Measurements from ENCODE around the gene EFHC1.

The EFHC1 gene

DNA sequence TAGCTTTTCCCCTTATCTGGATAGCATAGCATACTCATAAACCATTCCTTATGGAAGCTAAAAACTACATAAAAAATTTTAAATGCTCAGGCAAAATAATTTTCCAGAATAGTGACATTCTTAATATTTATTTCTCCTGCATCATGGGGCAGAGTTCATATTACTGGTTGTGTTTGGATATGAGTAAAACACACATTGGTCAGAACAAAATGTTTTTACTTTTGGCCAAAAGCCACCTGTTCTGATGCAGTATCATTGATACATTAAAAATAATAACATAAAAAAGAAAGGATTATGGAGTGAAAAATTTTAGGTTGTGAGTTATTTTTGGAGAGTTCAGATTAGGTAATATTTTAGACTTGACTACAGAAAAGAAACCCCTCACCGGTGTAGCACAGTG, 123.1 kb downstream of the EFHC1 start:
- no peak for DNase-seq

DNA sequence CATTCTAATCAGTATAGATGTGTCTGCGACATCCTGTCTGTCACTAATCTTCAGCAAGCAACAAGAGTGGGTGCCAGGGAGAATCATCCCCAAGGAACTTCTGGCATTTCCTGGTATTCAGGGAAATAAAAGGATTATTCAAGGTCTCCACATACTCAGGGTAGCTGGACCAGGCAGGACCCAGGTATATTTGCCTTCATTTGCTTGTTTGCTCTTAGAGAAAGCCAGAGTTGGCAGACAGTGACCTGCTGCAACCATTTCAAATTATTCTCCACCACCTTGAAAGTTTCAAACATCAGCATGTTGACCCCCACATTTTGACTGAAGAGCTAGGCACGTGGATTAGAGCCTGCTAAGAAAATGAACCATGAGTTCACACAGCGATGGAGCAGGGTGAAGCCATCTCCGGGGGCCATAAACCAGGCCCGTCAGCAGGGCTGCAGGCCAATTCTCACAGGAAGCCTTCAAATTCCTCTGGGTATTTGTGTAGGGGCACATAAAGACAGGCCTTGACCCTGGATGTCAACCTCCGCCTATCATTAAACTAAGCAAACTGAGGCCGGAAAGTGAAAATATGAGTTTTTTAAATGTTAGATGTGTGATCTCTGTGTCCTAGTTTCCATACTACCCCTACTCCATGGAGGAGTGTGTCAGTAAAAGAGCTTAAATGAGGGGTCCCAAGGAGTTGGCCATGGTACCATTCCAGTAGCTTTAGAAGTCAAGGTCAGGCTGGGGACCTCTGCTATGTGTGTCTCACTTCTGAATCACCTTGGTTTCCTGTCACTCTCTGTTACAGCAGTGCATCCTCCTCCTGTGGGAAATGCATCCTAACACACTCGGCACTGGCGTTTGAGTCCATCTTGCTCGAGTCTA, 123.8 kb downstream of the EFHC1 start:
- no peak for DNase-seq

DNA sequence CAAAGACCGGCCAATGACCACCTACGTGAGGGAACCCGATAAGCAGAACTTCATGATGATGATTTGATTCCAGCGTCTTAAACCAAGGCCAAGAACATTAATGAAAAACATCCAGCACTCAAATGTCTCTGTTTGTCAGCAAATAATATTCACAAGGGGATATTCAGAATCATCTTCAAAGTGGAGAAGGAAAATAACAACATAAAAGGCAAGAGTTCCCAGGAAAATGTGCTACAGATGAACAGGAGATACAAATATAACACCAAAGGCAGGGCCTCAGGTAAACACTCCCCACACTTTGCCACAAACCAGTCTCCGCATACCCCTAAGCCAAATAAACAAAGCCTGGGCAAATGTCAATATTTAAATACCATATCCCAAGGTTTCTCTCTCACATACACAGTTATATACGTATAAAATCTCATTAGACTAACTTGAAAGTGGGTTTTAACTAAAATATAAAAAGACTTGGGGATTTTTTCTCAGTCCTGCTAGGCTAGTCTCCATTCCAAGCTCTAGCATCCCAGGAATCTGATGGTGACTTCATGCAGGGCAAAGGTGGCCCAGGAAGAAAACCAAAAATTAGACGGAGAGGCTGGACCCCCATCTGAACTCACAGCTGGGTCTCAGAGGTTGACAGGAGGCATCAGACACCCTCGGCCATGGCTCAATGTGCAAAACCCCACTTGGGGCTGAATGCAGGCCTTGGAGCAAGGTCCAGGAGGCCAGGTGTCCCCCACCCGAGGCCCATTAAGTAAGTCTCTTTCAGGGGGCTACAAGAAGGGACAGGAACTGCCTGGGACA, 124.7 kb downstream of the EFHC1 start:
- DNase-seq, result no peak

DNA sequence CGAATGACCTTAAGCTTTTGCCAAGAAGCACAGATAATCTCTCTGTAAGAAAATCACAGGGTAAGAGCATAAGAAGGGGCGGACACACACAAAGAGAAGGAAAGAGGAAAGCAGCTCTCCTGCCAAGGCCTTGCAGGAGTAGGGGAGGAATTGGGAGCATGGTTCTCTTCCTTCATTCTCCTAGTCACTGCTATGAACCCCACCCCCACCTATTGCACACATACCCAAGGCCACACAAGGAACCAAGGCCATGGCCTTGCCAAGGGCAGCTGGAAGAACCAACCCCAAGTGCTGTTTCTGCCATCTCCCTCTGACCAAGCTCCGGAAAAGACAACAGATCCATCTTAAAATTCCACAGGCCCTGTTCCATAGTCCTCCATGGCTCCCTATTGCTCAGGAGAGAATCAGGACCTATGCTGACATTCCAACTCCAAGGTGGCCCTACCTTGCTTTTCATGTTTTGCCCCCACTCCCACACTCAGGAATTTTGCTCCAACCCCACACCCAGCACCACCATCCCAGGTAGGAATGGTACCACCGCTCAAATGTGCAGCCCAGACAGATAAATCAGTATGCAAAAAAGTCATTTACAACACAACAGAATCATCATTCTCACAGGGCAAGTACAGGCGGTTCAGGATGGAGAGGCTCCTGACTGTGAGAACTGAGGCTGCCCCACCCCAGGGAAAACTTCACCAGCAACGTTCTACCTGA, 125.4 kb downstream of the EFHC1 start:
- DNase-seq, result no peak

DNA sequence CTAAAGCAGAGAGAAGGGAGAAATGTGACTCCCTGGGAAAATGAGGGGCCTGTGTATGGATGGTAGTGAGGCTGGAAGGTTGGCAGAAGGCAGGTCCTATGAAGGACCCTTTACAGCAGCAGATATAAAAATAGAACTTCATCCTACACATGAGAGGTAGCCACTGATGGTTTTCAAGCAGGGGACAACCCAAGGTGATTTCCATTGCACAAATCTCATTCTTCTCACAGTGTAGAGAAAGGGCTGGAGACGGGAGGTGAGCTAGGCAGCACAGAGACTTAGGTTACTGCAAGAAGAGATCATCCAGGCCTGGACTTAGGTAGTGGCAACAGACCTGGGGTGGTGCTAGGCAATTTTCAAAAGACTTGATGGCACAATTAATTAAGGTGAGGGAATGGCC, 126.0 kb downstream of the EFHC1 start:
- no peak for DNase-seq

DNA sequence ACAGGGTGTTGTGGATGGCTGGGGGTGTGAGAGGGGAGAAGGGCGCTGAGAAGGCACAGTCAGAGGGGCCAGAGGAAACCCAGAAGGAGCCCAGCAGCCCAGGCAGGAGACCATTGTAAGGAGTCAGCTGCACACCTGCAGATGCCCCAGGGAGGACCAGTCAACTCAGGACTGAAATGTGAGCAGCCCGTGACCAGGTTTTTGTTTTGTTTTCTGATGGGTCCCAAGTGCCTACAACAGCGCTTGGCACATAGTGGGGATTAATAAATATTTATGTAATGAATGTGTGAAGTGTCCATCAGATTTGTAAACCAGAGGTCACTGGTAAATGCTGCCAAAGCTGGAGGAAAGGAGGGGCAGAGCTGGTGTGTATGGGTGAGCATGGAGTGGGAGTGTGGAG, 126.5 kb downstream of the EFHC1 start:
- no peak for DNase-seq

DNA sequence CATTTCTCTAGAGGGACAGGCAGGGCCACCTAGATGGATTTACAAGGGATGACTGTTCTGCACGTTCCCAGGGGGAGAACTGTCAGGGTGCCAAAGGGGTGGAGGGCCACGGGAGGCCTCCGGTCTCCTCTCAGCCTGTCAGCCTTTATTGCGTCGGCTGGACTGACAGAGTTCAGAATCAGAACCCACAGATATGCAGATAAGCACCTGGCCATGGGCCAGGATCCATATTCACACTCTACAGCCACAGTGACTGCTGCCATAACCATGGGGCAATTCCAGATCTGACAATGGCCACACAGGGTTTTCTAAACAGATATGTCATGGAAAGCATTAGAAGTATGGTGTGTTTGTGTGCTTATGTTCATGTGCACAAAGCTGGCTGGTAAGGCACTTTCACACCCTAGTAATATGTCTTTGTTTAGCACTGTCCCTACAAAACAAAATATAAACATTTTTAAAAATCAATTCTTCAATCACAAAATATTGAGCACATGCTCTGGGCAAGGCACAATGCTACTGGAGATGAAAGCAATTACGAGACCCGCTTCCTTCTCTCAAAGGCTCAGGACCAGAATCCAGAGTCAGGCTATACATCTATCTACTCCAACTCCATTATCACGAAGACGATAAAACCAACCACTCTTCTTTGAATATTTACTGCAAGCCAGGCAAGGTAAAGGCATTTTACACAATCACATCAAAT, 127.7 kb downstream of the EFHC1 start:
- no peak for DNase-seq

DNA sequence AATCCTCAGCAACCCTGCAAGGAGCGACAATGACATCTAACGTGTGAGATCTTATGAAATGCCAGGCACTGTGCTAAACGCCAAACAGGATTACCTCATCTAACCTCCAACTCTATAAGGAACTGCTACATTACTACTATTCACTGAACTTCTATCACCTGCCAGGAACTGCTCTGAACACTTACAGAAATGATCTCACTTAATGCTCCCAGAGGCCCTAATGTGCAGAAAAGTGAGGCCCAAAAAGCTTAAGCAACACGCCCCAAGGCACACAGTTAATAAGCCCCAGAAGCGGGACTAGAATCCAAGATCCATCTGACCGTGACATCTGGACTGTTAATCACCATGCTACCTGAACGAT, 128.2 kb downstream of the EFHC1 start:
- DNase-seq, result no peak

DNA sequence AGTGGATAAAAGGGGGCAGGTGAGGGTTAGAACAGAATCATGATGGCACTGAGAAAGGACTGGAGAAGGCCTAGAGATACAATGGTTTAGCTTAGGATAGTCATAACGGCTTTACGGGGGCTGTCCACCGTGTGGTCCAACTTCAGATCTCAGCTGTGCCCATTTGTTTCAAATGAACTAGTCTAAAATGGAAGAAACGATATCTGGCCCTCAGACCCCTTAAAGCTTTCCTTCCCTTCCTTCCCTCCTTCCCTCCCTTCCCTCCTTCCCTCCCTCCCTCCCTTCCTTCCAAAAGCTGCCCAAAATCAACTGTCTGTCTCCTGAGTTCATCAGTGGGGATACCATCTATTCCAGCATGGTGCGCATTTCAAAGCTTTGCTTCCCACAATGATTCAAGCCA, 128.9 kb downstream of the EFHC1 start:
- DNase-seq, result no peak

DNA sequence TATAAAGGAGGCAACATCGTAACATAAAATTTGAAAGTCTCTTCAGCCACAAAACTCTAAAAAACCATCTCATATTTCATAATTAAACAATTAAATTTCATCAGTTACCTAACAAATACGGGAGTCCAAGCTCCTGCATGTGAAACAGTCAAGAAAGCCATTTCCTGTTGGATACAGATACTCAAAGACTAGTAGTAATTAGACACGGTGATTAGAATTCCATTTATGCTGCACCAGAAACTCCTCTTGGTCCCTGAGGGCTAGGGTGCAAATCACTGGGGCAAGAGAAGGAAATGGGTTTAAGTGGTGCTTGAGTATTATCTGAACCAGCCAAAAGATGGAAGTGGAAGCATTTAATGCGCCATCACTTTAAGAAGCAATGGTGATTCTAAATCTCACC, 129.3 kb downstream of the EFHC1 start:
- no peak for DNase-seq

DNA sequence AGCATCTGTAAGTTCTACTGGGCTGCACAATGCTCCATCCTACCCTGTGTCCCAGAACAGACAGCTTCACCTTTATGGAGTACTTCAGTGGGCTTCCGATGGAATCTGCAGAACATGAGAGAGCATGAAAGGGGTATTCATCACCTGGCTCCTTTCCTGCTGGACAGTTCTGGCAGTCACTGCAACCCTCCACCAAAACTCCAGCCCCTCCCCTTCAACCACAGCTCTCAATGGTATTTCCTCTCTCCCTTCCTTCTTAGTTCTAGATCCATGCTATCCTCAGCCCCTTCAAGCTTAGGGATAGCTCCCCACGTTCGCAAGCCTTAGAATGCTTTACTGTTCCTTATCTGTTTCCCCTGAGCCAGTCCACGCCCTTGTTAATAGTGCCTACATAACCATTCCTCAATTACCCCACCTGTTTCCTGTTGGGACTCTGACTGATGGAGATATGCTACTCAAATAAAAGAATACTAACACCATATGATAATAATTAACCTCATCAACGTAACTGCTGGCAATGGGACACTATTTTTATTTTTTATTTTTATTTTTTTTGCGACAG, 130.0 kb downstream of the EFHC1 start:
- no peak for DNase-seq

DNA sequence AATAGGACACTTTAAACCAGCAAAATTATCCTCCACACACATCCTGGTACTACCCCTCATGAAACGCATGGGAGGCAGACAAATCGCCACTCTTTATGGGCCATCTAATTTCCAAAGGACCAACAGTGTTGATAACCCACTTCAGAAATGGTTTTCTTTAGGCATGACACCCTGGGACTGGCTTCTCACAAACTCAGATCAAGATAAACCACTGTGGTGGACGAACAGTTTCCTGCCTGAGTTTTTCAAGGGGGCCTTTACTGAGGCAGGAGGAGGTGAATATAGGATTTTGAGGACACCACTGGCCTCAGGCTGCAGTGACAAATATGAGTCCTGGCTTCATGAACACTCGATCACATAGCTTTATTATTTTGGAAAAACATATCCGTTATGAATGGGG, 130.7 kb downstream of the EFHC1 start:
- DNase-seq, result no peak

DNA sequence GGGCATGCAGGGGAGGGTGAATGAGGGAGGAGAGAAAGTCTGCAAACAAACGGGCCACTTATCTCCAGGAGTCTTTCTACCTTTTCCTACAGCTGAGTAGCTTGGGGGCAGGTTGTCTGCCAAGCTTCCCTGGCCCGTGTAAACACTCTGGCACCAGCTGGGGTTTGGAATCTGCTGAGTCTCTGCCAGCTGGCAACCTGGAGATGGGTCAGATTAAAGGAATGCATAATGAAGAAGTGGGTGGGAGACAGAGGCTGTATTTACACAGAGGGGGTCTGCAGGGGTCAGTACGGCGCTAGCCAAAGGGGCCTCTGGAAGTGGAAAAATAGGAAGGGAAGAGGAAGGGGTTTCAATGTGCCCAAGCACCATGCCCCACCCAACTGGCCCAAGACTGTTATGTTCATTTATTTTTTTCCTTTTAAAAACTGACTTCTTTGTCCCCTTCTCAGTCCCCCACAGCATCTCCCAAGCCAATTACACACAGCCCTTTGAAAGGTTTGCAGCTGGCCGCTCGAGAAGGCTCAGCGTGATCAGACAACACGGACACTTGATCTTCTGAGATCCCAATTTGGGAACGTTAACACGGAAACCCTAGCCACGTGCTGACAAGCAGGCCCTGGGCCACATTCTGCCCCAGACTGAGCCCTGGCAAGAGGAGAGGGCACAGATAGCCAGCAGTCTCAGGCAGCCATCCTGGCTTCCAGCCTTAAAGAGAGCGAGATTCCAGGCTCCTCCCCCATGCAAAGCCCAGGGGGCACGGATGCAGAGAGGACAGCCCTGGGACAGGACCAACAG, 131.5 kb downstream of the EFHC1 start:
- DNase-seq, result no peak

DNA sequence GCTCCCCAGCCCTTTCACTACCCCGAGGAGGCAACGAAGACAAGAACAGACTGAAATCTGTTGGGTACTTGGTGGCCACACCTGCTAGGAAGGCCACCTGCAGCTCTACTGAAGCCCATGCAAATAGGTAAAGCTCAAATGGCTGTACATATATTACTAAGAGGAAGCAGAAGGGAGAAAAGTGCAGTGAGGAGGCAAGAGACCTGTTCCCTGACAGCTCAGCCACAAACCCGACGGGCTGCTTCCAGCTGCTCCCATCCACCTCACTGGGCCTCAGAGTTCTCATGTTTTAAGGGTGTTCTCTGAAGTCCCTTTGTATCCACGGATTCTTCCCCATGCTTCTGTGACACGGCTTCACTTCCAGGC, 132.1 kb downstream of the EFHC1 start:
- DNase-seq, result no peak

DNA sequence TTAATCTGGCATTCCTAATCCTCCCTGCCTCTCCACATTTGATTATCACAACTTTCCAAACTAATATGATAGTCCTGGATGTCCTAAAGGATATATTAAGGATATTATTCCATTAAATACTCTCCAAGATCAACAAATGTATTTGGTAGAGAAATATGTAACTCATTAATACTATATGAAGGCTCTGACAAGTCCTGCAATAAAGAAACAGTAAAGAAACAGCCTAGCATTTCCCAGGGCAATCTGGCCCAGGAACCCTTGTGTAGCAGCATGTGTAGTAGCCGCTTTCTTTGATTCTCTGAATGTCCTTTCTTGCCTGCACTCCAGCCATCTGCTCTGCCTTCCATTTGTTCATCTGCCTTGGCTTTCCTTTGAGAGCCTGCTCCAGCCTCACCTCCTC, 133.0 kb downstream of the EFHC1 start:
- no peak for DNase-seq

DNA sequence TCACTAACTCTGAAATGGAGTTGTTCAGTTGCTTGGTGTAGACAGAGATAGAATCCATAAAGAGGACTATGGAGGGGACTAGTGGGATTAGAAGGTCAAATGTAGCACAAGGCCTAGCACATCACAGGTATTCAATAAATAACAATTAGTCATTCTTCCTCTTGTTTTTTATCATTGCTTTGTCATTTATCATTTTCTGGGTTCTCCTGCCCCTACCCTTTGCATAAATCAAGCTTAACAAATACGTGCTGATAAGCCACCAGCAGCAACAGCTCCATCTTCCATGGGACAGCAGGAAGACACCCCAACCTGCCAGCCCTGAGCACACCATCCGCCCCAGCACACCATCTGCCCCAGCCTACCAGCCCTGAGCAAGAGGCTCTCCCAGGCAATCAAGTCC, 133.6 kb downstream of the EFHC1 start:
- DNase-seq, result no peak

DNA sequence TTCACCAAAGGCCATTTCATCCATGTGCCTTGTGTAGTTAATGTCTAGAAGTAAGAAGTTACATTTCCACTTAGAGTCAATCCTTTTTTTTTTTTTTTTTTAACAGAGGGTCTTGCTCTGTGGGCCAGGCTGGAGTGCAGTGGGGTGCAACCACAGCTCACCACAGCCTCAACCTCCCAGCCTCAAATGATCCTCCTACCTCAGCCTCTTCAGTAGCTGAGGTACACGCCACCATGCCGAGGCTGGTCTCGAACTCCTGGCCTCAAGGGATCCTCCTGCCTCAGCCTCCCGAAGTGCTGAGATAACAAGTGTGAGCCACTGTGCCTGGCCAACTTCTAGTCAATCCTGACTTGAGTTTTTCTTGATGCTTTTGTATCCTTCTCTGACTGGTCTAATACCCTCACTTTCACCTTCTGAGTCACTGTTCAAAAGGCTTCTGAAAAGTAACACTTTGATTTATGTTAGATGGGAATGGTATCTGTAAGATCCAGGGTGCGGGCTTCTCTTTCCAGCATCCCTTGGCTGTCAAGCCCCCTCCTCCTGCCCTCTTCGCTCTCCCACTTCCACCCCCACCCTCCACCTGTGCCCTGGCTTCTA, 134.6 kb downstream of the EFHC1 start:
- no peak for DNase-seq

DNA sequence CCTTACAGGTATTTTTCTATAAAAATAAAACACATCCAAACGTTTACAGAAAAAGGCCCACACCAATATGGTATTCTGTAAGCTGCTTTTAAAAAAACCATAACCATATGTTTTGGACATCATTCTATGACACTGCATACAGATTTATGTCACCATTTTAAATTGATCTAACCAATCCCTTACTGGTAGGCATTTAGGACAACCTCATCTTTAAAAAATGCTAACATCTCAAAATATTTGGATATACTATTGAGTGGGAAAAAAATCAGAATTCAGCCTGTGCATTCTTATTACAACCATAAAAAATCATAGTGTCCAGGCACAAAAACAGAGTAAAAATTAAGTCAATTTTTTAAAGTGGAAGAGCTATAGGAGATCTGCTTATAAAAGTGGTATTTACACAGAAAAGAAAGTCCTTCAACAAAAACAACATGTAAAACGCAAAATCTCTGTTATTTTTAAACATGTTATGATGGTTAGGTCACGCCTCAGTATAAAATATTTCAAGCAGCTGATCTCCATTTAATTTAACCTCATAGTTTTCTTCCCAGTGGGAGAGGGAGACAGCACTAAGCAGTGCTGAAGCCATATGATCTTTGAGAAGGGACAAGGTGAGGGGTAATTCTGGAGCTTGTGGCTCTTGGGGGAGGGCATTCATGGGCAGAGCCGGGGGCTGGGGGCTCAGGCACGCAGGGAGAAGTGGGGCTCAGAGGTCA, 135.5 kb downstream of the EFHC1 start:
- DNase-seq, result no peak

DNA sequence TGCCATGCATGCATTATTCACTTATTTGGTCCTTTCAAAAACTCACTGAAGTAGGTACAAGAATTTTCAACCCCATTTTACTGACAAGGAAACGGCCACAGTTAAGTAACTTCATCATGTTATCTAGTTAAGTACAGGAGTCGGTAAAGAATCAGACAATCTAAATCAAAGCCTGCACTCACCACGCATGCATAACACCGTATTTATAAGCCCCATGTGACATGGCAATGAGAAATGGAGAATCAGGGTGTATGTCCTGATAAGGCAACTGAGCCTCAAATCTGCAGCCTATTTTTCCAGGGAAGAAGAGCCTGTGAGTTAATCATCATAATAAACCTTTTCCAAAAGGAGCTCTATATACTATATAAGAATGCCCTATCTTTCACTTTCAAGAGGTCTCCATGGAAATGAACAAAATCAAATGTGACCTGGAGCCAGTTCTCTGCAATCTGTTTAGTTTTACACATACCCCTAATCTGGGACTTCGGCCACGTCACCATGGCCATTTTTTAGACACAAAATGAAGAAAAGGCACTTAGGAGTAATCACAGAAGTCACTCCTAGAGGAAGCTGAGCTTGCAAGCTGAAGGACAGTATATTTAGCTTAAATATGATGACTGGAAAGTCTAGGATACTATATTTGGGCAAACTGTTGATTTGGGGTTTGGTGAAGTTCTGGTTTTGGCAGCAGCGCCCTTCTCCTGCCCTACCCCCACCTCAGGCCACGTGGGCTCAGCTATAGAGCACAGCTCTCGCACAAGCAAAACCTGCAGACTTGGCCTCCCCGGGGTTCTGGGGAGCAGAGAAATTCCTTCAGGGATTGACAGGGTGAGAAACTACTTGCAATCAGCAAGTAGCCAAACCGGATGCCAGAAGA, 137.5 kb downstream of the EFHC1 start:
- DNase-seq, result no peak

Measured in activated T-cell treated with anti-CD3 and anti-CD28 coated beads, Interleukin-2, amount 50 U/mL, for 48 hours (primary cell).